DND-41 (cell line): ENCODE data around the gene UBASH3B.

ENCODE experiments used
- ATAC-seq: fragments of 200-7000 bp; cut with Tn5 transposase; 3 replicates; pipeline ENCODE4 v1.9.1; 2021; ENCODE audit warnings: low read depth; ENCODE audit not compliant: insufficient read depth
- DNase-seq: peaks from one replicate; pipeline ENCODE4 v3.0.0-alpha.2; 2020
- H2AFZ ChIP-seq: 2 replicates; pipeline ENCODE4 v1.6.0; 2012; ENCODE audit warnings: low read depth, low read length
- H3K27ac ChIP-seq: 2 replicates; pipeline ENCODE4 v1.5.1; 2012; ENCODE audit warnings: low read length, inconsistent platforms
- H3K27me3 ChIP-seq: fragments of 200-600 bp; sonication (generic); 2 replicates; pipeline ENCODE4 v1.6.0; 2012; ENCODE audit warnings: low read length, mild to moderate bottlenecking, inconsistent platforms; ENCODE audit not compliant: insufficient read depth, poor library complexity
- H3K36me3 ChIP-seq: 2 replicates; pipeline ENCODE4 v1.5.1; 2012; ENCODE audit warnings: low read length, inconsistent platforms; ENCODE audit not compliant: insufficient read depth
- H3K4me1 ChIP-seq: 2 replicates; pipeline ENCODE4 v1.5.1; 2012; ENCODE audit warnings: mild to moderate bottlenecking, low read length; ENCODE audit not compliant: insufficient read depth
- H3K4me2 ChIP-seq: 2 replicates; pipeline ENCODE4 v1.6.0; 2012; ENCODE audit warnings: mild to moderate bottlenecking, moderate library complexity, low read length, inconsistent platforms; ENCODE audit not compliant: insufficient read depth
- H3K4me3 ChIP-seq, 2 experiments: fragments of 200-600 bp in 1 of 2; shearing (Covaris generic) in 1 of 2; 2 replicates each; pipeline ENCODE4 v1.5.1; 2012 to 2016; ENCODE audit warnings: inconsistent platforms in 2 of 2, low read length in 2 of 2, mild to moderate bottlenecking in 2 of 2, low read depth in 1 of 2, moderate library complexity in 1 of 2
- H3K79me2 ChIP-seq: 2 replicates; pipeline ENCODE4 v1.6.0; 2012; ENCODE audit warnings: low read length, inconsistent platforms; ENCODE audit not compliant: insufficient read depth
- H3K9ac ChIP-seq: 2 replicates; pipeline ENCODE4 v1.6.0; 2012; ENCODE audit warnings: low read depth, mild to moderate bottlenecking, inconsistent platforms, low read length, moderate library complexity
- H3K9me3 ChIP-seq: 2 replicates; pipeline ENCODE4 v1.5.1; 2012; ENCODE audit warnings: low read length, moderate library complexity, mild to moderate bottlenecking, inconsistent platforms; ENCODE audit not compliant: insufficient read depth, severe bottlenecking
- H4K20me1 ChIP-seq: 2 replicates; pipeline ENCODE4 v1.6.0; 2012; ENCODE audit warnings: low read length; ENCODE audit not compliant: insufficient read depth
- EZH2 ChIP-seq: IDR thresholded peaks from 3 replicates; pipeline ENCODE4 v1.6.1; 2012; ENCODE audit warnings: borderline replicate concordance, low read depth, mild to moderate bottlenecking, moderate library complexity, low read length, inconsistent platforms; ENCODE audit not compliant: severe bottlenecking
- TF ChIP-seq, protein P1 (sequence below): IDR thresholded peaks from 2 replicates; pipeline ENCODE4 v1.5.1; 2012; ENCODE audit warnings: borderline replicate concordance, low read length, moderate library complexity, mild to moderate bottlenecking; ENCODE audit not compliant: poor library complexity, severe bottlenecking; ENCODE audit errors: extremely low read depth

Gene UBASH3B

DNA sequence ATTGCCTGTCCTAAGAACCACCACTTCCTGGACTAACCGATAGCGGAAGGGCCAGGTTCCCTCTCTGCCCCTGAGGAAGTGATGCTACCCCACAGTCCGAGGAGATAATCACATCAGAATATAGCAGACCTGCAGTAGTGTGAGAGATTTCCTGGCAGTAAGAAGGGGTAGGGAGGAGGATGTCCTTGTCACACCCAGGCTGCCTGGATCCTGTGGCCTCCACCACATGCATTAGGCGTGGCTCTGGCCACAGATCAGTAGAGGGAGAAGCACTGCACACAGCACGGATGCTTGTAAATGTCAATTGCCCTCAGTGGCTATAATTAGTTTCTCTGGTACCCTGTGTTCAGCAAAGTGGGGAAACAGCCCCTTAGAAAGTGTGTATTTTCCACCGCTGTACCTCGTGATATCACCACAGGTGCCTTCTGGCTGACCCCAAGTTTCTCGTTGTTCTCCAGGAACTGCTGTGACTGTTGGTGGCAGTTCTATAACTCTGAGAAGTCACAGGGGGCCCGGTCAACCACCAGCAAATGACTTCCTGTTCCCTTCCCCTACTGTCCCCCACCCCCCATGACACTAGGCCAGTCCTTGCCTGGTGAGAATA is 61.8 kb downstream of the UBASH3B start:
- Histone ChIP-seq H3K9me3 (no peaks in the 10 kb centered on the region), H2AFZ (no peak overlapping the region), H4K20me1 (no peaks in the 10 kb centered on the region), H3K27me3 (no peaks in the 10 kb centered on the region), H3K4me3 (peak overlapping the region in 1 of 2 experiments; percentile 37; a peak in 2 of 4 replicates), H3K9ac (peak overlapping the region; percentile 65), H3K36me3 (peaks cover 14% of the 10 kb centered on the region), H3K4me2 (peak overlapping the region; percentile 53), H3K27ac (peak overlapping the region; percentile 99), H3K79me2 (peaks cover 87% of the 10 kb centered on the region), H3K4me1 (peaks cover 98% of the 10 kb centered on the region)
- TF ChIP-seq, protein P1, sequence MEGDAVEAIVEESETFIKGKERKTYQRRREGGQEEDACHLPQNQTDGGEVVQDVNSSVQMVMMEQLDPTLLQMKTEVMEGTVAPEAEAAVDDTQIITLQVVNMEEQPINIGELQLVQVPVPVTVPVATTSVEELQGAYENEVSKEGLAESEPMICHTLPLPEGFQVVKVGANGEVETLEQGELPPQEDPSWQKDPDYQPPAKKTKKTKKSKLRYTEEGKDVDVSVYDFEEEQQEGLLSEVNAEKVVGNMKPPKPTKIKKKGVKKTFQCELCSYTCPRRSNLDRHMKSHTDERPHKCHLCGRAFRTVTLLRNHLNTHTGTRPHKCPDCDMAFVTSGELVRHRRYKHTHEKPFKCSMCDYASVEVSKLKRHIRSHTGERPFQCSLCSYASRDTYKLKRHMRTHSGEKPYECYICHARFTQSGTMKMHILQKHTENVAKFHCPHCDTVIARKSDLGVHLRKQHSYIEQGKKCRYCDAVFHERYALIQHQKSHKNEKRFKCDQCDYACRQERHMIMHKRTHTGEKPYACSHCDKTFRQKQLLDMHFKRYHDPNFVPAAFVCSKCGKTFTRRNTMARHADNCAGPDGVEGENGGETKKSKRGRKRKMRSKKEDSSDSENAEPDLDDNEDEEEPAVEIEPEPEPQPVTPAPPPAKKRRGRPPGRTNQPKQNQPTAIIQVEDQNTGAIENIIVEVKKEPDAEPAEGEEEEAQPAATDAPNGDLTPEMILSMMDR: no peak
- TF ChIP-seq EZH2: no peak
- peak; percentile 77 for ATAC-seq
- peak; percentile 92 for DNase-seq

DNA sequence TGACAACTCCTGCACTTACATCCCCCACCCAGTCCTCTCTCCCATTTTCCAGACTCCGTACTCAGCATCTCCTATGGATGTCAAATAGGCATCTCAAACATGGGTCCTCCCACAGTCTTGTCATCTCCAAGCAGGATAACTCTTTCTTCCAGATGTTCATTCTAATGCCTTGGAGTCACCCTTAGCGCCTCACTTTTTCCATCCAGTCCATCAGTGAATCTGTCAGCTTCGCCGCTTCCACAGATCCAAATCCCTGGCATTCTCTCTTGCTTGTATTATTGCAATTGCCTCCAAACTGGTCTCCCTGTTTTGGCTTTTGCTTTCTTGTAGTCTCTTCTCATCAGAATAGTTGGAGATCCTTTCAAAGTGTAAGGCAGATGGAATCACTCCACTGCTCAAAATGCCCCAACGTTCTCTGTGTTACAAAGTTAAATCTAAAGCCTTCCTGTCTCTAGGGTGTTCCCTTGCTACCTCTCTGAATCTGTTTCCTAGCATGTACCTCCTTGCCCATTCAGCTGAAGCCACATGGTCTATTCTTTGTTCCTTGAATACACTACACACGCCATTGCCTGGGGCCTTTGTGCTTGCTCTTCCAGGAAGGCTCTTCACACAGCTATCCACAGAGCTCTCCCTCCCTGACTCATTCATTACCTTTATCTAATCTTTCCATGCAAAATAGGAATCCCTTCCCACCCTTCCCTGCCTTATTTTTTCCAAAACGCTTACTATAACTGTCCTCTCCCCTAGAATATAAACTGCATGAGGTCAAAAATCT is 64.8 kb downstream of the UBASH3B start:
- H3K4me1 ChIP-seq: peaks cover 98% of the 10 kb centered on the region
- DNase-seq: peak; percentile 51

DNA sequence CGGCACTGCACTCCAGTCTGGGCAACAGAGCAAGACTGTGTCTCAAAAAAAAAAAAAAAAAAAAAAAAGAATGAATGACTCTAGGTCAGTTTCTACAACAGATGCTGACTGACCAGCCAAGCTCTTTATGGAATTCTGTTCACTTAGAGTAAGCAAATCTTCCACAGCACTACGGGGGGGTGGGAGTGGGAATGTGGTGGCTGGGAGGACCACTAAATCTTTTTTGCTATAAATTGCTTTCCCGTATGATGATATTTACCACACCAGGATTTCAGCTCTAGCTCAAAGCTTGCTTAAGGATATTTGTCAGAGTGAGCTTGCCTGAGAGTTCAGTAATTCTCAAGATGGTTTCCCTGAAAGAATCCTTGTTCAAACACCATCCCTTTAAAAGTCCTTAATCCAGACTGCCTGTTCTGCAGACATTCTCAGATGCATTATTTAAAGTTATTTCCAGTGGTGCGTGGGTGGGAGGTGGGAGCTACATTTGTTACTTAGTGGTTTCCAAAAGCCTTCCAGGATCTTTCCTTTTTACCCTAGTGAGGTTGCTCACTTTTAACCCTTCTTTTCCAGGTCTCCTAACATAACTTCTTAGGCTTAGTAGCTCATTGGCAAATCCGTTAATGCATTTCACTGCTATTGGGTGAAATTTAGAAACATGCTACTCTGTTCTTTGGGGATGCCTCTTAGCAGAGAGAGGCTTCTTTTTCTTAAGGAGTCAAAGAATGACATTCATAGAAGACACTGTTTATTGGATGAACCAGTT is 65.9 kb downstream of the UBASH3B start:
- peaks cover 87% of the 10 kb centered on the region for H3K79me2 ChIP-seq
- TF ChIP-seq, protein P1: no peak
- TF ChIP-seq EZH2: no peak
- H3K4me2 ChIP-seq: peak overlapping the region; percentile 41
- H3K9ac ChIP-seq: peak overlapping the region; percentile 55
- H4K20me1 ChIP-seq: no peaks in the 10 kb centered on the region
- no peaks in the 10 kb centered on the region; the same call in 1 of the 2 replicates for H3K36me3 ChIP-seq
- peak overlapping the region; percentile 99 for H3K27ac ChIP-seq
- no peak overlapping the region for H2AFZ ChIP-seq
- no peaks in the 10 kb centered on the region for H3K27me3 ChIP-seq
- no peak for DNase-seq
- peaks cover 98% of the 10 kb centered on the region for H3K4me1 ChIP-seq
- no peaks in the 10 kb centered on the region for H3K9me3 ChIP-seq
- peak overlapping the region in 1 of 2 experiments; percentile 2; a peak in 1 of 4 replicates for H3K4me3 ChIP-seq
- ATAC-seq: no peak

More for the DNA sequence above, 64.8 kb downstream of the UBASH3B start:
- TF ChIP-seq EZH2: no peak
- Histone ChIP-seq H4K20me1 (no peaks in the 10 kb centered on the region), H3K79me2 (peaks cover 90% of the 10 kb centered on the region), H2AFZ (no peak overlapping the region), H3K27me3 (no peaks in the 10 kb centered on the region), H3K27ac (peak overlapping the region; percentile 99), H3K4me2 (peak overlapping the region; percentile 26), H3K36me3 (no peaks in the 10 kb centered on the region; the same call in 1 of the 2 replicates), H3K9me3 (no peaks in the 10 kb centered on the region), H3K9ac (peak overlapping the region; percentile 55), H3K4me3 (0 out of 4 replicates have a peak overlapping the region, but pooled peaks of 1 of the 2 experiments have one; percentile 4)
- ATAC-seq: peak; percentile 8; the same call in 1 of the 3 replicates
